ENCODE measurements around the gene FAM107A. TPM values are rescaled to one million over a fixed set of nuclear protein-coding genes. Genes with fewer than 3 reads are reported as not detected.
A peak's percentile ranks its signal among the peaks of the same experiment; 100 is the strongest.

The FAM107A gene
- total and polyA plus RNA-seq, 2 of the 4 experiments (the other 2 are of a cell fraction), result not detected

- in situ Hi-C loops (cut with MboI; ENCODE audit: low sequenced_read_pairs), result no loop called here
- ATAC-seq (ENCODE audit: low read depth), result no peak
Observed at GRCh38 chr3:58586776-58587192, 9.6 kb upstream of the FAM107A start.

More at GRCh38 chr3:58586776-58587192, 9.6 kb upstream of the FAM107A start:
- peak overlapping the region; percentile 63 for H2AFZ ChIP-seq (replicated peaks; ENCODE audit: low read length, poor library complexity)
- 6% methylated on average over 24 of the region's 44 CpGs; no CpG with 5 or more reads in 1 of the 2 experiments for WGBS, 2 experiments (ENCODE audit: extremely low coverage in 2 of 2, insufficient read length in 1 of 2)
- ChIA-PET CTCF (interaction anchor here (0.9 kb wide), 1 partner anchor 11 kb away, joined by 3 read pairs; no protein-coding TSS in a partner anchor), POLR2A (ENCODE audit: unreplicated experiment) (no interaction called here)
- intact Hi-C loops (cut with micrococcal nuclease), result loop anchor here (5.0 kb wide), 1 partner anchor 41 kb away; no protein-coding TSS in a partner anchor
- no peak overlapping the region for H3K4me2 ChIP-seq (ENCODE audit: low read depth, low read length)
- H3K9me3 ChIP-seq (ENCODE audit: control insufficient read depth, insufficient read depth, low read length), result peaks cover 5% of the 10 kb centered on the region; the same call in 1 of the 2 replicates
- no peak overlapping the region for H3K18ac ChIP-seq (ENCODE audit: low read depth, low read length)
- no peaks in the 10 kb centered on the region for H3K79me1 ChIP-seq (ENCODE audit: low read depth in 1 of 2, low read length in 2 of 2)
- DNase-seq, result no peak
- H3K36me3 ChIP-seq (ENCODE audit: control insufficient read depth, insufficient read depth, low read length), result no peaks in the 10 kb centered on the region
- no peak overlapping the region for H2BK15ac ChIP-seq (ENCODE audit: low read depth, low read length)
- no peak overlapping the region for H2AK5ac ChIP-seq (ENCODE audit: low read depth, low read length)
- H3K27me3 ChIP-seq (ENCODE audit: control insufficient read depth, insufficient read depth, low read length), result peaks cover 30% of the 10 kb centered on the region
- no peak overlapping the region for H3K23ac ChIP-seq (ENCODE audit: low read depth, low read length)
- no peaks in the 10 kb centered on the region; the same call in 1 of the 2 replicates for H4K20me1 ChIP-seq (ENCODE audit: insufficient read depth, low read length)
- no peaks in the 10 kb centered on the region for H3K9me1 ChIP-seq (ENCODE audit: insufficient read depth, low read length)
- no peak overlapping the region for H3K56ac ChIP-seq (ENCODE audit: extremely low read depth, insufficient read depth, low read length)
- no peak overlapping the region for H4K8ac ChIP-seq (ENCODE audit: low read depth in 2 of 2, low read length in 2 of 2)
- H3K27ac ChIP-seq (ENCODE audit: insufficient read depth, low read length), result no peak overlapping the region
- no TSS peak for BruUV-seq (replicated peaks)
- H2BK5ac ChIP-seq (ENCODE audit: low read depth, low read length, poor library complexity, severe bottlenecking), result no peak overlapping the region
- no peak overlapping the region for H3K9ac ChIP-seq (ENCODE audit: low read depth, low read length)
- H4K5ac ChIP-seq (ENCODE audit: low read depth, low read length), result no peak overlapping the region
- no peak overlapping the region for H3K4me3 ChIP-seq (ENCODE audit: insufficient read depth, low read depth, low read length)
- dilution Hi-C loops (cut with HindIII; ENCODE audit: low sequenced_read_pairs, unreplicated experiment), result no loop called here
- no peak overlapping the region for H3K4ac ChIP-seq (ENCODE audit: low read depth, low read length)
- H3K4me1 ChIP-seq (ENCODE audit: control insufficient read depth, insufficient read depth, low read length), result no peaks in the 10 kb centered on the region
- H4K91ac ChIP-seq (ENCODE audit: insufficient read depth, low read depth, low read length), result no peak overlapping the region
- H2BK120ac ChIP-seq (ENCODE audit: low read depth, low read length), result no peak overlapping the region
- TF ChIP-seq ELK1 (IDR thresholded peaks at IDR 0.05; ENCODE audit: borderline replicate concordance, low read depth, low read length), result no peak
- no peak for TF ChIP-seq MAZ (IDR thresholded peaks at IDR 0.05; ENCODE audit: borderline replicate concordance, low read depth, low read length)
- TF ChIP-seq SMC3 (IDR thresholded peaks at IDR 0.05; ENCODE audit: low read depth, low read length), result no peak
- no peak for TF ChIP-seq BHLHE40 (IDR thresholded peaks at IDR 0.05; ENCODE audit: low read depth, low read length)
- H3K14ac ChIP-seq (replicated peaks; ENCODE audit: low read depth, low read length), result no peak overlapping the region
- no peak overlapping the region for H2BK20ac ChIP-seq (ENCODE audit: low read depth, low read length)
- H2AK9ac ChIP-seq (replicated peaks; ENCODE audit: low read depth, low read length, poor library complexity), result no peak overlapping the region

Measured in IMR-90 (cell line).